KOPT-K1 (cell line): ENCODE data around the gene PRKCE.

Source experiments
- H3K27ac ChIP-seq: fragments of 200-600 bp; sonication (generic); 2 replicates; pipeline ENCODE4 v1.5.1; 2016; ENCODE audit warnings: antibody characterized with exemption, mild to moderate bottlenecking, low read depth, low read length; ENCODE audit not compliant: poor library complexity, severe bottlenecking
- H3K36me3 ChIP-seq: fragments of 200-600 bp; sonication (generic); 2 replicates; pipeline ENCODE4 v1.5.1; 2017; ENCODE audit warnings: antibody characterized with exemption, mild to moderate bottlenecking, low read length, moderate library complexity; ENCODE audit not compliant: insufficient read depth
- H3K9me3 ChIP-seq: fragments of 200-600 bp; sonication (generic); 2 replicates; pipeline ENCODE4 v1.5.1; 2017; ENCODE audit warnings: antibody characterized with exemption, low read length, mild to moderate bottlenecking; ENCODE audit not compliant: insufficient read depth, poor library complexity, severe bottlenecking

PRKCE gene

GRCh38 chr2:46013726-46014125 is 362.3 kb downstream of the PRKCE start:
- H3K27ac ChIP-seq = no peak overlapping the region
- no peaks in the 10 kb centered on the region for H3K9me3 ChIP-seq
- no peaks in the 10 kb centered on the region for H3K36me3 ChIP-seq

- Histone ChIP-seq H3K36me3 (no peaks in the 10 kb centered on the region), H3K27ac (no peak overlapping the region), H3K9me3 (no peaks in the 10 kb centered on the region)
Observed at GRCh38 chr2:46014911-46015654, 363.6 kb downstream of the PRKCE start.

DNA sequence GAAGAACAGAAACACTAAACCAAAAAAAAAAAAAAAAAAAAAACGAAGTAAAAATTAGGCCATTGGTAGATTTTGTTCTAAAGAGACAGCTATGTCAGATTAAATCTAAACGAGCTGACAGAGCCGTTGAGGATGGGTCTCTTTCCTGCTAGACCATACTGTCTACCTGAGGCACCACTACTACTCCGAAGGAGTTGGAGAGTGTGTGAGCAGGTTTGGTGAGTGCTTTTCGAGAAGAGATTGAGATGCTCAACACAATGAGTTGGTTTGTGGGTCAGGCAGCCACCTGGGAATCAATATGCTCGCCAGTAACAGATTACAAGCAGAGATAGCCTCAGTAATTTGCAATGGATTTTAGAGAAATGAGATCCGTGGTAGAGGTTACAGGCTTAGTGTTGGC is 364.2 kb downstream of the PRKCE start:
- no peaks in the 10 kb centered on the region for H3K9me3 ChIP-seq
- no peak overlapping the region for H3K27ac ChIP-seq
- H3K36me3 ChIP-seq = no peaks in the 10 kb centered on the region

- H3K9me3 ChIP-seq = no peaks in the 10 kb centered on the region
- H3K36me3 ChIP-seq = no peaks in the 10 kb centered on the region
- no peak overlapping the region for H3K27ac ChIP-seq
Observed at GRCh38 chr2:46016091-46016490, 364.6 kb downstream of the PRKCE start.

- H3K27ac ChIP-seq = peak overlapping the region; percentile 6
- H3K9me3 ChIP-seq = no peaks in the 10 kb centered on the region
- no peaks in the 10 kb centered on the region for H3K36me3 ChIP-seq
Observed at GRCh38 chr2:46018773-46019591, 367.5 kb downstream of the PRKCE start.

GRCh38 chr2:46020416-46020815 is 368.9 kb downstream of the PRKCE start:
- Histone ChIP-seq H3K9me3 (no peaks in the 10 kb centered on the region), H3K36me3 (no peaks in the 10 kb centered on the region), H3K27ac (no peak overlapping the region)

DNA sequence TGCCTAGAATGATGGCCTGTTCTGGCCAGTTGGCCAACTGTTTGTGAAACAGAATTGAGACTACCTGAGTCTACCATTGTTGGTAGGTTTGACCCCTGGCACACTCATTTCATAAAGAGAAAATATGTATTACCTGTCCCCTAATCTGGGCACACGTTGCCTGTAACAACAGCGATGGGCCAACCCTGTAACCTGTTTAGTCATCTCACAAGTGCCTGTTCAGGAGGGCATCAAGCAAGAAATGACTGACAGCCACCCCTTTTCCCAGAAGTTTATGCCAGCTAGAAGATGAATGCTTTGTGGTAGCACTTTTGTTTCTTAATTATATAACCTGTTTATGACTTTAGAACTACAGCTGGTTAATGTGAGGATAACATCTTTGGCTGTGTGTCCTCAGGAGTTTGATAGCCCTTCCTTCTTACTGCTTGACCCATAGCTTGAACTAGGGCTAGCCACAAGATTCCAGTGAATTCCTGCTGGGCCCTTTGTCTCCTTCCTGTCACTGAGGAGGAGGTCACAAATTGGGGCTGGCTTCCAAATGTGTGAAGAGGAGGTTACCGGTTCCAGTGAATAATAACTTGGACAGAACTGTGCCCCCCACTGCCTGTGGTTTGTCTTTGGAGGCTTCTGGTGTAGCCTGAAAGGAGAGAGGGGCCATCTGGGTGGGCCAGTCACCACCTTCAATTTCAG is 371.8 kb downstream of the PRKCE start:
- H3K27ac ChIP-seq = no peak overlapping the region
- no peaks in the 10 kb centered on the region for H3K9me3 ChIP-seq
- no peaks in the 10 kb centered on the region for H3K36me3 ChIP-seq

- H3K36me3 ChIP-seq = no peaks in the 10 kb centered on the region
- no peaks in the 10 kb centered on the region for H3K9me3 ChIP-seq
- no peak overlapping the region for H3K27ac ChIP-seq
Observed at GRCh38 chr2:46024146-46024779, 372.8 kb downstream of the PRKCE start.

DNA sequence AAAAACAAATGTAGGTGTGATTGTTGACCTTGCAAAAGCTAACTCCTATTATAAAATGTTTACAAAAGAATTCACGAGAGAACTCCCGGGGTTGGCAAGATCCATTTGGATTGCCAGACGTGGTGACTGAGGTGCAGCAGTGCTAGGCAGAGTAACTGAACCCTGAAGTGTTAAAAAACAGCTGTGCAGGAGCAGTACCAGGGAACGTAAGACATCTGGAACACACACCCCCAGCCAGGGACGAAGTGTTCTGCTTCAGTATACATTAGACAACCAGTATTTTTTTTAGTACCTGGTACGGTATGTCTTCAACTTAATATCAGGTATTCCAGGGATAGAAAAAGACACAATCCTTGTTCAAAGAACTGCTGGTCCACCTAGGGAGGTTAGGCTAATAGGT is 373.6 kb downstream of the PRKCE start:
- Histone ChIP-seq H3K27ac (no peak overlapping the region), H3K9me3 (no peaks in the 10 kb centered on the region), H3K36me3 (no peaks in the 10 kb centered on the region)

DNA sequence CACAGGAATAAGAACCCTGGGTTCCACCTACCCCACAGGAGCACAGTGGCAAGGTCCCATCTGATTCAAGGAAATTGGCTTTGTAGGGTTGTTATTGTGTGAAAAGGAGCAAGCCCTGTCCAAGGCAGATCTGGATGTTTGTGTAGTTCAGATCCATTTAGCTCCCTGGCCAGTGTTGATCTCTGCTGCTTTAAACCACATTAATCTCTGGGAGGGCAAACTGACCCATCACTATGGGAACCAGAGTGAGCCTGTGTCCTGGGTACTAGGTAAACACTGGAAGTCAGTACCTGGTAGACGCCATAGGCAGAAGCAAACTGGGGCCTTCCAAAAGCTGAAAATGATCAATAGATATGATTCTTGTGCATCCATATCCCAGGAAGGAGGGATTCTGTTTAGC is 374.2 kb downstream of the PRKCE start:
- Histone ChIP-seq H3K9me3 (no peaks in the 10 kb centered on the region), H3K36me3 (no peaks in the 10 kb centered on the region), H3K27ac (no peak overlapping the region)

GRCh38 chr2:46026431-46026830 is 375.0 kb downstream of the PRKCE start:
- Histone ChIP-seq H3K9me3 (no peaks in the 10 kb centered on the region), H3K27ac (no peak overlapping the region), H3K36me3 (no peaks in the 10 kb centered on the region)

- Histone ChIP-seq H3K9me3 (no peaks in the 10 kb centered on the region), H3K27ac (no peak overlapping the region), H3K36me3 (no peaks in the 10 kb centered on the region)
Observed at GRCh38 chr2:46029332-46029811, 377.9 kb downstream of the PRKCE start.

DNA sequence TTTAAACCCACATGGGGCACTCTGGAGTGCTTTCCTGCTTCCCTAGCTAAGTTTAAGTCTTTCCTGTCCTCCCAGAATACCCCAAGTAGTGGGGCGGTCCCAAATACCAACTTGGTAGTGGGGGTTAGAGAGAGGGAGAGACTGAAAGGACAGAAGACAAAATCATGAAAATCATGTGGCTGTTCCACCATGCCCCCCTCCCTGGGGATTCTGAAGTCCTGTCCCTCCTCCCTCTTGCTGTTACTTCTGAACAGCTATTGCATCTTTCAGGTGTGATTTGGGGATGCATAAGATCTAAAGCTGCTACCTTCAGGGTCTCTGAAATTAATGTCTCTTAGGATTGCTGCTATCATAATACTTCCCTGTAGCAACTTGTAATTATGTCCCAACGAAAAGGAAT is 378.9 kb downstream of the PRKCE start:
- Histone ChIP-seq H3K9me3 (no peaks in the 10 kb centered on the region), H3K36me3 (no peaks in the 10 kb centered on the region), H3K27ac (no peak overlapping the region)

- Histone ChIP-seq H3K27ac (no peak overlapping the region), H3K36me3 (no peaks in the 10 kb centered on the region), H3K9me3 (no peaks in the 10 kb centered on the region)
Observed at GRCh38 chr2:46032161-46032813, 380.8 kb downstream of the PRKCE start.
